NCI-H1436 treated with DMSO at 0.1 percent for 48 hours (cell line): ENCODE data around the gene C14orf132.

Experiments
- DNase-seq: peaks from one replicate; lab custom pipeline; 2025; lab: John Stamatoyannopoulos, UW

Gene C14orf132

DNA sequence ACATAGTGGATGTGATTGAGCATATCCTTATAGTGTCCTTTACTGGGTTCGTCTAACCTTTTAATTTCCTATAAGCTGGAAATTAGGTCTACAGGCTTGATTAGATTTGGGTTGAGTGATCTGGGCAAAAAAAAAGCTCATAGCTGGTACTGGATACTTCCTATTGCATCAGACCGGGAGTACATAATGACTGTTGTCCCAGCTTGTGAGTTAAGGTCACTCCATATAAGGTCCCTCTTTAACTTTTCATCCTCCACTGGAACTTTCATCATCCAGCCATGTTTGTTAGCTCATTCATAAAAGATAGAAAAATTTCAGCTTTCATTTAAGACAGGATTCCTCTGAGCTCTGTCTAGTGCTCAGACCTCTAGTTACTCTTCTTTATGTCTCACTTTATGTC, 80.8 kb downstream of the C14orf132 start:
- no peak for DNase-seq

GRCh38 chr14:96120392-96120791, 81.2 kb downstream of the C14orf132 start:
- no peak for DNase-seq

DNA sequence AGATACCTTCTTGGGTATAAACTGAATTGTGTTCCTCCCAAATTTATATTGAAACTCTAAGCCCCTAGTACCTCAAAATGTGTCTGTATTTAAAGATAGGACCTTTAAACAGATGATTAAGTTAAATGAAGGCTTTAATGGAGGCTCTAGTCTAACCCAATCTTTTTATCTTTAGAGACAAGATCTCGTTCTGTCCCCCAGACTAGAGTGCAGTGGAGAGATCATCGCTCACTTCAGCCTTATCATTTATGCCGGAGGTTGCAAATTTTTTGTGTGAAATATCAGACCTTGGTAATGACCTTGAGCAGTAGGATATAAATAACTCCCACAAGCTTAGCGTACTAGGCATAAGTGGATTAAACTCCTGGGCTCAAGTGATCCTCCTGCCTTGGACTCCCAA, 81.8 kb downstream of the C14orf132 start:
- DNase-seq, result no peak

DNA sequence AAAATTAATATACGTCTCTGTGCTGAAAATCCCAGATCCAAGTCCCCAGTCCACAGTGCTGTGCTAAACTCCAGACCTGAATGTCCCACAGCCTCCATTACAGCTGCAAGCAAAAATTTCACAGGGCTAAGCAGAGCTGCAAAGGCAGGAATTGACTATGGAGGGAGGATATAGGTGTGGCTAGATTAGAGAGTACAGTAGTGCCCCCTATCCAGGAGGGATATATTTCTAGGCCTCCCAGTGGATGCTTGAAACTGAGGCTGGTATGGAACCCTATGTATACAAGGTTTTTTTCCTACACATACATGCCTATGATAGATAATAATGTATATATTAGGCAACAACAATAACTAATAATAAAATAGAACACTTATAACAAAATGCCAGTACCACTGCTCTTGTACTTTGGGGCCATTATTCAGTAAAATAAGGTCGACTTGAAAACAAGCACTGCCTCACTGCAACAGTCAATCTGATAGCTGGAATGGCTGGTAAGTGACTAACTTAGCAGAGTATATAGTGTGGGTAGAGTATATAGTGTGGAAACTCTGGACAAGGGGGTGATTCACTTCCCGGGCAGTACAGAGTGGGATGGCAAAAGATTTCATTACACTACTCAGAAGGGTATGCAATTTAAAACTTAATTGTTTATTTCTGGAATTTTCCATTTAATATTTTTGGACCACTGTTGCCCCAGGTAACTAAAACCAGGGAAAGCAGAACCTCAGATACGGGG, 82.7 kb downstream of the C14orf132 start:
- no peak for DNase-seq

DNA sequence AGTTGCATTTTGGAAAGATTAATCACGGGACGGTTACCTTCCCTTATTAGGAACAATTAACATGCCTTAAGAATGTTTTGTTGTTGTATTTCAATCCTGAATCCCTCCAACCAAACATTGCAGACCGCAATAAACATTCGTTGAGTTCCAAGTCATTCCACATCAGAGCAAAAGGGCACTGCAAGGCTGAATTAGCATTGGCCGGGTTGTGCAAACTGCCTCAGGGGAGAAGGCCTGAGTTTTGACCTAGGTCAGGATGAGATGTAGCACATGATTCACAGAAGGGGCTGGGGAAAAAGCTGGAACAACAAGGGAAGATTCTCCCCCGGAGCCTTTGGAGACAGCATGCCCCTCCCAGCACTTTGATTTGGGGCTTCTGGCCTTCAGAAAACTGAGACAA, 83.3 kb downstream of the C14orf132 start:
- no peak for DNase-seq

- no peak for DNase-seq
Observed at GRCh38 chr14:96125536-96125935, 86.4 kb downstream of the C14orf132 start.

- no peak for DNase-seq
Observed at GRCh38 chr14:96126339-96126782, 87.2 kb downstream of the C14orf132 start.

DNA sequence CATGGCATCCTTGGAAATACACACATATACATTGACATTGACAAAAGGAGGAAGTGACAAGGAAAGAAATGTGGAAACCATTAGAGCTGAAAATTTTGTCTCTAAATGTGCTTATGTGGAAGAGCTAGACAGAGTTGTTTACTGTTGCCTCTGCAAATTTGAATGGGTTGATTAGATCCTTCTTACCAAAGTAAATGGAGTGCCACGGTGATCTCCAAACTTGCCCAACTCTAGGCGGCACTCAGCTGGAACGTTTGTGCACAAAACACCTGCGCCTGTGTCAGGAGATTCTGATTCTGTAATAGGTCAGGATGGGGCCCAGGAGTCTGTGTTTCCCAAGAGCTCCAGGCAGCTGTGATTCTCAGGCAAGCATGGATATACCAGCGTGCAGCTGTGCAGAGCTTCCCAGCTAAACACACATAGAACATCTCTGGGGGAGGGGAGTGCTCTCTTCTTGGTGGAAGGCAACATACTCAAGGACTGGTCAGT, 87.7 kb downstream of the C14orf132 start:
- no peak for DNase-seq

DNA sequence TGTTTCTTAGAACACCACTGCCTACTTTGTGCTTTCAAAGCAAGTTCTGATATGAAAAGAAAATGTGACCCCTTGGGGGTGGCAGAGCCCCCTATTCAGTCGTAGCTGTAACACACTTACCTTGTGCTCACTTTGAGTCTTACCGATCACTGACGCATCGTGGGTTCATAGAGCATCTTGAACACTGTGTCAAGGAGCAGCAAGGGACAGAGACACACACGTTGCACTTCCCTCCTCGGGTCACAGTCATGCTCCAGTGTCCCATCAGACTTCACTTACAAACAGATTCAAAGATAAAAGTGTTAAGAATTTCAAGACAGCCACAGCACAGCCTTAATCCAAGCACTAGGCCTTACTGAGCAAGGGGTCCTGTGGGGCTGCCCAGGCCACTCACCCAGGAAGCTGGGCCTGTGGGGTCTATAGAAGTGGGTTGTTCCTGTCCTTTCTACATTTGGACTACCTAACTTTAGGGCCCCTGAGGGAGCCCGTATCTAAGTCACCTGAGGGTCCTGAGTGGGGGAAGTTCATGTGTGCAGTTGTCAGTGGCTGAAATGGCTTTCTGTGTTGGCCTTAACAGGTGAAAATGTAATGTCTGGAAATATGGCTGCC, 90.1 kb downstream of the C14orf132 start:
- no peak for DNase-seq

DNA sequence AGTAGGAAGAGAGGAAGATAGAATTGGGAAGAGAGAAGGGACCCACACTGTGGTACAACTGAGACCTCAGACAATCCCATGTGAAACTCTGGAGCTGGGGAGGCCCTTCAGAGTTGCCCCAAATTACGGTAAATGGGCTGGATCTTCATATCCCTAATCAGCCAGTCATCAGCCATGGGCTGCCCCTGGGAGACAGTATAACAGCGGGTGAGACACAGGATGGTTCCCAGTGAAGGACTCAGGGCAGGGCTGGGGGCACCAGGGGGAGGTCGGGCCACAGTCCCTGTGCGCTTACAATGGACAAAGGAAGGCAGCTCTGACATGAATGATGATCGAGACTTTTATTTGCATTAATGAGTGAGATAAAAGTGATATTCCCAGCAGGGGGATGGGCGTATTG, 91.2 kb downstream of the C14orf132 start:
- no peak for DNase-seq

DNA sequence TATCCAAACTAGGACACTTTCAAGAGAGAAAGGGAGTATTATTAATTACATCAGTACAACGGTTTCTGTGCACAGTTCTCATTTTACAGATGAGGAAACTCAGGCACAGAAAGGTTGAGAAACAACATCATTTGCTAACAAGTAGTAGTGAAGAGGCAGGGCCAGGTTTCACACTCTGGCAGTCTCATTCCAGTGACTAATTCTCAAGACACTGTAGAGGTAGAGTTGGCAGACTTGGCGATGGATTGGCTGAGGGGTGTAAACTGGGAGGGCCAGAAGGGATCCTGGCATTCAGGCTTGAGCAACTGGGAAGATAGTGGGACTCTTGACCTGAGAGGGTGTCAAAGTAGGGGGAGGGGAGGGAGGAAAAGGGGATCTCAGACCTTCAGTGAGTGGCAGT, 91.7 kb downstream of the C14orf132 start:
- DNase-seq, result no peak

DNA sequence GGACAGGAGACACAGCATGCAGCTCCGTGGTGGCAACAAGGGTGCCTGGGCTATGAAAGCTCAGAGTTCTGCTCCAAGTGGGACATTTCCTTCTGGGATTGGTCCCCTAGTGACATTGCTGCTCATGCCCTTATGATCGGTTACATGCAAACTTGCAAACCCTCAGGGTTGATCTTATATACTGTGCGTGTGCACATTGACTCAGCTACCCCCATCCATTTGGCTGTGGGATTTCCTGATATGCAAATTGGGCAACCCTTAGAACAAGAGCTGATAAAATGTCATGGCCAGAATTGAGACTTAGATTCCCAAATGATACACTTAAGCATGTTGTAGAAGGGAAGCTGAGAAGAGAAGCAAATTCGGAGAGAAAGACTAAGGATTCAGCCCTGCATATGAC, 92.7 kb downstream of the C14orf132 start:
- no peak for DNase-seq

DNA sequence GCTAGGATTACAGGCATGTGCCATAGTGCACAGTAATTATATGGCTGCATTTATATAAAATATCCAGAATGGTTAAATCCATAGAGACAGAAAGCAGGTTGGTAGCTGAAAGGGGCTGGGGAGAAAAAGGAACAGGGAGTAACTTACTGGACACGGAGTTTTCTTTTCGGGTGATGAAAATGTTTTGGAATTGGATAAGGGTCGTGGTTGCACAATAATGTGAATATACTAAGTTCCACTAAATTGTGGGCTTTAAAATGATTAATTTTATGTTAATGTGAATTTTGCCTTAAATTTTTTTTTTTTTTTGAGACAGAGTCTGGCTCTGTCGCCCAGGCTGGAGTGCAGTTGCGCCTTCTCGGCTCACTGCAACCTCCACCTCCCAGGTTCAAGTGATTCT, 95.3 kb downstream of the C14orf132 start:
- DNase-seq, result no peak

DNA sequence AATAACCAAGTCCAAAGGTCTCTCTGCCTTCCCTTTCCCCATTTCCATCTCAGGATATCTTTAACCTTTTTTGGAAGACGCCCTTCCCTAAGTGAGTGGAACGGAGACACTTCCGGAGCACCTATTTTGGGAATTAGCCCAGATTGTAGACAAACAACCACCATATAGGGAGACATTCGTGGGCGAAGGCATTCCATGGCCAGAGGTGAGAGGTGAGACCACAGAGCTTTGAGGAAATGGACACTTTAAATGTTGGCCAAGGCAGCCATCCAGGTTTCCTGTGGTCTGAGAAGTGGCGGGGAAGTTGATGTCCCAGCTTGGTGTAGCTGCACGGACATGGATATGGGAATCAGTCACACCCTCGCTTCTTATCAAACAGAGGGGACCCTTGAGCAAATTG, 96.1 kb downstream of the C14orf132 start:
- DNase-seq, result no peak

DNA sequence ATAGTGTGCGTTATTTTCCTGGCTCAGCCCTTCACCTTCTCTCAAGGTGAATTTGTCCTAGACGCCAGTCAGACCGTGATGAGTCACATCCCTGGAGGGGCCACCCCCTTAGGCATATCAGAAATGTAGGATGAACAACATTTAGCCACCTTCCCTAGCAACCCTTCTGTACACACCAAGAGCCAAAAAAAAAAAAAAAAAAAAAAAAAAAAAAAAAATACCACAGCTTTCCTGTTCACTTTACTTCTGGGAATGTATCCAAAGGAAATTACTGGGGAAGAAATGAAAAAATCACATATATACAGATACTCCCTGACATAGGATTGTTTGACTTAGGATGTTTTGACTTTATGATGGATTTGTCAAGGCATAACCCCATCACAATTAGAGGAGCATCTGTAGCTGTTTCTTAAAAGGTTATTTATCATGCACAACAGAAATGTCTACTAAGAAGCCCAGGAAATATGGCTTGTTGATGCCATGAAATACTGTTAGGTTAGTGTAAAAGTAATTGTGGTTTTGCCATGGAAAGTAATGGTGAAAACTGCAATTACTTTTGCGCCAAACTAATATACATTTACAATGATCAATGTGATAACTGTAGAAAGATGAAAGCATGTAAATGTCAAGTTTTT, 97.3 kb downstream of the C14orf132 start:
- DNase-seq, result no peak

- DNase-seq, result no peak
Observed at GRCh38 chr14:96138241-96138640, 99.1 kb downstream of the C14orf132 start.

- DNase-seq, result no peak
Observed at GRCh38 chr14:96139169-96139568, 100.0 kb downstream of the C14orf132 start.

DNA sequence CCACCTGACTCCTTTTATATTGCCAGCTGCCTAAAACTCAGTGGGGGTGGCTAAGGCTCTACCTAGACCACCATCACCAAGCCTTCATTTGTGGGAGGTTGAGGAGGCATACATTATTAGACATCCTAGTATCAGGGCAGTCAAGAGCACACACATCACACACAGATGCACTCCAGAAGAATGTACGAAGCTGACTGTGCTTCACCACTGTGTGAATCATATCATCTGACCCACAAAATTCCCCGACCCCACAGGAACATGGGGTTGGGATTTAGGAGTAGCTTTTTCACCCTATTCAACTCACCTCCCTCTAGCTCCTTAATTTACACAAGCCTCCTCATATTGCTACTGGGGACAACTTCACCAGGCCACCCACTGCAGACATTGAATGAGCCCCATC, 100.7 kb downstream of the C14orf132 start:
- DNase-seq, result no peak

DNA sequence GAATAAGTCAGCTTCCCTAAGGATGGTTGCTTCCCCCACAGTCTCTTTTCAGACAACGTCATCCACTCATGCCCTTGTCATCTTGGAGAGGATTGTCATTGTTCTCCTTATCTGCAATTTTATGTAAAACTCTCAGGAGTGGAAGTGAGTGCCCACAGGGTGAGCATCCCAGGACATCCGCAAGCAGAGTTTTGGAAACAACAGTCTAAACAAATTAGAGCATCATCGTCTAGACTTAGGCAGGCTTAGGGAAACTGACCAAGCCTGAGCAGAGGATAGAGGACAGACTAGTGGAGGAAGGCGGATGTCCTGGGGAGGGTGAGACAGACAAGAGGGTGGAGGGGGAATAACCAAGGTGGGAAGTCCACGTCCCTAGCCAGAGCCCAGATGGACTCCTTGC, 101.8 kb downstream of the C14orf132 start:
- no peak for DNase-seq
